Activated CD8-positive, alpha-beta T cell treated with anti-CD3 and anti-CD28 coated beads for 36 hours (primary cell): ENCODE measurements around the gene HBS1L. TPM values are rescaled to one million over a fixed set of nuclear protein-coding genes. Genes with fewer than 3 reads are reported as not detected.
A peak's percentile ranks its signal among the peaks of the same experiment; 100 is the strongest.

Experiments used
- ATAC-seq: fragments of 200-7000 bp; cut with Tn5 transposase; one replicate; pipeline ENCODE4 v1.10.0; 2021; ENCODE audit warnings: mild to moderate bottlenecking, moderate library complexity
- CTCF ChIA-PET: fragments of 350-600 bp; sonication (Branson Sonifier 250); formaldehyde crosslinking; loops from one replicate; lab custom pipeline; 2021; ENCODE audit warnings: antibody characterized with exemption; lab: Charles Lee
- POLR2A ChIA-PET: fragments of 350-600 bp; sonication (Branson Sonifier 250); formaldehyde crosslinking; loops from one replicate; lab custom pipeline; 2021; ENCODE audit warnings: antibody characterized with exemption; lab: Charles Lee
- DNase-seq: peaks from one replicate; pipeline ENCODE4 v3.0.0-alpha.2; 2020
- H3K27ac Mint-ChIP-seq: one replicate; pipeline ENCODE4 v1.8.0; 2021; ENCODE audit warnings: mild to moderate bottlenecking, mixed read lengths
- H3K27me3 Mint-ChIP-seq: one replicate; pipeline ENCODE4 v1.8.0; 2021; ENCODE audit warnings: mixed read lengths
- H3K36me3 Mint-ChIP-seq: one replicate; pipeline ENCODE4 v1.8.0; 2021; ENCODE audit warnings: low read depth, mixed read lengths
- H3K4me1 Mint-ChIP-seq: one replicate; pipeline ENCODE4 v1.8.0; 2021; ENCODE audit warnings: low read depth, mixed read lengths
- H3K4me3 Mint-ChIP-seq: one replicate; pipeline ENCODE4 v1.8.0; 2021; ENCODE audit warnings: mild to moderate bottlenecking, moderate library complexity, mixed read lengths
- H3K9me3 Mint-ChIP-seq: one replicate; pipeline ENCODE4 v1.8.0; 2021; ENCODE audit warnings: mixed read lengths
- CTCF ChIP-seq: fragments of 200-600 bp; IDR thresholded peaks from one replicate; pipeline ENCODE4 v1.8.0; 2022; ENCODE audit warnings: antibody characterized with exemption, mild to moderate bottlenecking
- intact Hi-C: fragments of 100-400 bp; cut with micrococcal nuclease; formaldehyde crosslinking; loops from one replicate; pipeline ENCODE4 v1.10.0; 2022
- total RNA-seq, 2 experiments: library from RNA; stranded (reverse); gene quantifications; one replicate each; pipeline ENCODE4 v1.2.3, GENCODE V29; 2021

Gene HBS1L
- total RNA-seq, 2 experiments from 2014 or later, result 146 to 147 TPM

GRCh38 chr6:135030532-135031178, 24.0 kb downstream of the HBS1L start:
- H3K36me3 Mint-ChIP-seq, result peaks cover 53% of the 10 kb centered on the region
- peak; percentile 60 for DNase-seq
- POLR2A ChIA-PET, result interaction anchor here (1.2 to 1.3 kb wide), 2 partner anchors 9 to 62 kb away, joined by 3 read pairs; no protein-coding TSS in a partner anchor

GRCh38 chr6:135030056-135030473, 24.6 kb downstream of the HBS1L start:
- peak overlapping the region; percentile 42 for H3K4me3 Mint-ChIP-seq
- DNase-seq (peak; percentile 25), ATAC-seq (peak; percentile 95)
- peaks cover 71% of the 10 kb centered on the region for H3K4me1 Mint-ChIP-seq
- POLR2A ChIA-PET, result interaction anchor here (1.2 to 1.3 kb wide), 2 partner anchors 10 to 62 kb away, joined by 3 read pairs; no protein-coding TSS in a partner anchor
- intact Hi-C loops, result no loop called here
- no peaks in the 10 kb centered on the region for H3K9me3 Mint-ChIP-seq
- no peaks in the 10 kb centered on the region for H3K27me3 Mint-ChIP-seq
- H3K36me3 Mint-ChIP-seq, result peaks cover 56% of the 10 kb centered on the region
- CTCF ChIA-PET, result interaction anchor here (1.0 kb wide), 1 partner anchor 19 kb away, joined by 3 read pairs; no protein-coding TSS in a partner anchor
- H3K27ac Mint-ChIP-seq, result peak overlapping the region; percentile 89
- no peak for TF ChIP-seq CTCF

More at GRCh38 chr6:135030532-135031178, 24.0 kb downstream of the HBS1L start:
- TF ChIP-seq CTCF, result no peak
- H3K4me3 Mint-ChIP-seq, result peak overlapping the region; percentile 42
- peak; percentile 45 for ATAC-seq
- peaks cover 65% of the 10 kb centered on the region for H3K4me1 Mint-ChIP-seq
- peak overlapping the region; percentile 89 for H3K27ac Mint-ChIP-seq
- no peaks in the 10 kb centered on the region for H3K9me3 Mint-ChIP-seq
- no peaks in the 10 kb centered on the region for H3K27me3 Mint-ChIP-seq
- intact Hi-C loops, result no loop called here
- CTCF ChIA-PET, result interaction anchor here (1.0 to 1.2 kb wide), 2 partner anchors 11 to 18 kb away, joined by 3 read pairs; no protein-coding TSS in a partner anchor

GRCh38 chr6:135025775-135026174, 28.8 kb downstream of the HBS1L start:
- DNase-seq, result no peak
- Mint-ChIP-seq H3K27ac (peak overlapping the region; percentile 71), H3K4me3 (no peak overlapping the region), H3K9me3 (no peaks in the 10 kb centered on the region), H3K36me3 (peaks cover 36% of the 10 kb centered on the region), H3K4me1 (peaks cover 68% of the 10 kb centered on the region), H3K27me3 (no peaks in the 10 kb centered on the region)
- intact Hi-C loops, result no loop called here
- ChIA-PET POLR2A (interaction anchor here (0.8 to 1.0 kb wide), 2 partner anchors 32 to 69 kb away, joined by 3 to 4 read pairs; no protein-coding TSS in a partner anchor), CTCF (no interaction called here)
- ATAC-seq, result no peak
- TF ChIP-seq CTCF, result no peak

GRCh38 chr6:135025175-135025574, 29.4 kb downstream of the HBS1L start:
- no peak for TF ChIP-seq CTCF
- no peaks in the 10 kb centered on the region for H3K27me3 Mint-ChIP-seq
- no peaks in the 10 kb centered on the region for H3K9me3 Mint-ChIP-seq
- intact Hi-C loops, result no loop called here
- DNase-seq, result no peak
- no peak overlapping the region for H3K4me3 Mint-ChIP-seq
- H3K27ac Mint-ChIP-seq, result peak overlapping the region; percentile 71
- no peak for ATAC-seq
- H3K36me3 Mint-ChIP-seq, result peaks cover 32% of the 10 kb centered on the region
- H3K4me1 Mint-ChIP-seq, result peaks cover 66% of the 10 kb centered on the region
- ChIA-PET CTCF (no interaction called here), POLR2A (interaction anchor here (0.8 to 1.0 kb wide), 2 partner anchors 32 to 70 kb away, joined by 3 to 4 read pairs; no protein-coding TSS in a partner anchor)
